Uterus (tissue), 2 donors: ENCODE data around the gene RC3H1.

Source experiments
- POLR2A ChIP-seq, 2 donors: fragments of 450-650 bp; IDR thresholded peaks; one replicate each; pipeline ENCODE4 v1.6.1; 2016; ENCODE audit warnings: antibody characterized with exemption in 2 of 2, mild to moderate bottlenecking in 1 of 2, moderate library complexity in 1 of 2
- TF ChIP-seq, protein P1 (sequence below), 4 experiments: fragments of 200-600 bp in 2 of 4; fragments of 450-650 bp in 2 of 4; sonication (generic) in 2 of 4; IDR thresholded peaks; one replicate each; pipeline ENCODE4 v1.5.1; 2016 to 2019; ENCODE audit warnings: antibody characterized with exemption in 4 of 4, mild to moderate bottlenecking in 2 of 4, moderate library complexity in 1 of 4

DNA sequence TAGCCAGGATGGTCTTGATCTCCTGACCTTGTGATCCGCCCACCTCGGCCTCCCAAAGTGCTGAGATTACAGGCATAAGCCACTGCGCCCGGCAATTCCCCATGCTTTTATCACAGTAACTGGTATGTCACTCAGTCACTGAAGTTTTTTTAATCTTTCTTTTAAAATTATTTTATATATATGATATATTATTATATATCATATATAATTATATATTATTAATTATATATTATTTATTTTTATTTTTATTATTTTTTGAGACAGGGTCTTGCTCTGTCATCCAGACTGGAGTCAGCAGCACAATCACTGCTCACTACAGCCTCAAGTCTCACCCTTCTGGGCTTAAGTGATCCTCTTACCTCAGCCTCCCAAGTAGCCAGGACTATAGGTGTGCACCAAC lies 18.3 kb downstream of the RC3H1 start:
- TF ChIP-seq, protein P1, sequence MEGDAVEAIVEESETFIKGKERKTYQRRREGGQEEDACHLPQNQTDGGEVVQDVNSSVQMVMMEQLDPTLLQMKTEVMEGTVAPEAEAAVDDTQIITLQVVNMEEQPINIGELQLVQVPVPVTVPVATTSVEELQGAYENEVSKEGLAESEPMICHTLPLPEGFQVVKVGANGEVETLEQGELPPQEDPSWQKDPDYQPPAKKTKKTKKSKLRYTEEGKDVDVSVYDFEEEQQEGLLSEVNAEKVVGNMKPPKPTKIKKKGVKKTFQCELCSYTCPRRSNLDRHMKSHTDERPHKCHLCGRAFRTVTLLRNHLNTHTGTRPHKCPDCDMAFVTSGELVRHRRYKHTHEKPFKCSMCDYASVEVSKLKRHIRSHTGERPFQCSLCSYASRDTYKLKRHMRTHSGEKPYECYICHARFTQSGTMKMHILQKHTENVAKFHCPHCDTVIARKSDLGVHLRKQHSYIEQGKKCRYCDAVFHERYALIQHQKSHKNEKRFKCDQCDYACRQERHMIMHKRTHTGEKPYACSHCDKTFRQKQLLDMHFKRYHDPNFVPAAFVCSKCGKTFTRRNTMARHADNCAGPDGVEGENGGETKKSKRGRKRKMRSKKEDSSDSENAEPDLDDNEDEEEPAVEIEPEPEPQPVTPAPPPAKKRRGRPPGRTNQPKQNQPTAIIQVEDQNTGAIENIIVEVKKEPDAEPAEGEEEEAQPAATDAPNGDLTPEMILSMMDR (IDR thresholded peaks at IDR 0.05) = no peak
- no peak for TF ChIP-seq POLR2A (IDR thresholded peaks at IDR 0.05)
